GM23338 (cell line): ENCODE data around the gene TENM3. TPM values are rescaled to one million over a fixed set of nuclear protein-coding genes. Genes with fewer than 3 reads are reported as not detected.

Source experiments
- ATAC-seq: fragments of 200-7000 bp; cut with Tn5 transposase; 3 replicates; pipeline ENCODE4 v1.9.1; 2020
- DNase-seq: peaks from one replicate; pipeline ENCODE4 v3.0.0-alpha.2; 2015; ENCODE audit warnings: low spot score
- H2AFZ ChIP-seq: fragments of 200-600 bp; sonication (generic); 2 replicates; pipeline ENCODE4 v1.8.0; 2016; ENCODE audit warnings: antibody characterized with exemption, mild to moderate bottlenecking, moderate library complexity
- H3F3A ChIP-seq: fragments of 200-600 bp; sonication (generic); replicated peaks from 2 replicates; pipeline ENCODE4 v1.8.0; 2017; ENCODE audit warnings: antibody characterized with exemption, mixed run types, low read depth
- H3K27ac ChIP-seq: fragments of 200-600 bp; sonication (generic); 2 replicates; pipeline ENCODE4 v1.6.1; 2016; ENCODE audit warnings: low read depth
- H3K27me3 ChIP-seq: fragments of 200-600 bp; sonication (generic); 2 replicates; pipeline ENCODE4 v1.8.0; 2016; ENCODE audit warnings: mild to moderate bottlenecking, mixed run types, moderate library complexity; ENCODE audit not compliant: insufficient read depth
- H3K36me3 ChIP-seq: fragments of 200-600 bp; sonication (generic); 2 replicates; pipeline ENCODE4 v1.8.0; 2016; ENCODE audit warnings: mild to moderate bottlenecking; ENCODE audit not compliant: insufficient read depth
- H3K4me1 ChIP-seq: fragments of 200-600 bp; sonication (generic); 2 replicates; pipeline ENCODE4 v1.8.0; 2016; ENCODE audit warnings: mild to moderate bottlenecking, moderate library complexity; ENCODE audit not compliant: insufficient read depth
- H3K4me2 ChIP-seq: fragments of 200-600 bp; sonication (generic); 2 replicates; pipeline ENCODE4 v1.7.1; 2017; ENCODE audit warnings: mixed run types
- H3K4me3 ChIP-seq: fragments of 200-600 bp; sonication (generic); 2 replicates; pipeline ENCODE4 v1.6.1; 2016; ENCODE audit warnings: mixed run types
- H3K79me2 ChIP-seq: fragments of 200-600 bp; sonication (generic); replicated peaks from 2 replicates; pipeline ENCODE4 v1.8.0; 2017; ENCODE audit warnings: mild to moderate bottlenecking; ENCODE audit not compliant: insufficient read depth
- H3K9me2 ChIP-seq: fragments of 200-600 bp; sonication (generic); 2 replicates; pipeline ENCODE4 v1.8.0; 2017; ENCODE audit not compliant: insufficient read depth
- H4K20me1 ChIP-seq: fragments of 200-600 bp; sonication (generic); replicated peaks from 2 replicates; pipeline ENCODE4 v1.8.0; 2017; ENCODE audit warnings: mild to moderate bottlenecking; ENCODE audit not compliant: insufficient read depth
- H3K27ac Mint-ChIP-seq: 2 replicates; pipeline ENCODE4 v1.8.0; 2020; ENCODE audit warnings: inconsistent platforms, mild to moderate bottlenecking, moderate library complexity, mixed read lengths
- H3K27me3 Mint-ChIP-seq: 3 replicates; pipeline ENCODE4 v1.8.0; 2022; ENCODE audit warnings: low read depth, mild to moderate bottlenecking, moderate library complexity, mixed read lengths, inconsistent platforms; ENCODE audit not compliant: insufficient read depth, poor library complexity
- H3K36me3 Mint-ChIP-seq: 3 replicates; pipeline ENCODE4 v1.8.0; 2021; ENCODE audit warnings: low read depth, mild to moderate bottlenecking, inconsistent platforms, moderate library complexity, mixed read lengths
- H3K4me1 Mint-ChIP-seq: 3 replicates; pipeline ENCODE4 v1.8.0; 2020; ENCODE audit warnings: mild to moderate bottlenecking, inconsistent platforms, mixed read lengths
- H3K4me3 Mint-ChIP-seq: 3 replicates; pipeline ENCODE4 v1.8.0; 2021; ENCODE audit warnings: moderate library complexity, mild to moderate bottlenecking, inconsistent platforms, mixed read lengths
- H3K9me3 Mint-ChIP-seq: 3 replicates; pipeline ENCODE4 v1.8.0; 2020; ENCODE audit warnings: moderate library complexity, mild to moderate bottlenecking, inconsistent platforms, mixed read lengths
- CREB1 ChIP-seq: fragments of 250-450 bp; sonication (Bioruptor Pico); IDR thresholded peaks from 2 replicates; pipeline ENCODE4 v1.5.0; 2020; ENCODE audit warnings: low read depth, mild to moderate bottlenecking, moderate library complexity
- CTCF ChIP-seq, 2 experiments: fragments of 200-600 bp in 1 of 2; sonication (generic) in 1 of 2; conservative IDR thresholded peaks; 2 replicates each; pipeline versions ENCODE4 v1.5.1 to v1.6.1; 2016 to 2017; ENCODE audit warnings: antibody characterized with exemption in 2 of 2, low read depth in 2 of 2, mild to moderate bottlenecking in 2 of 2, moderate library complexity in 1 of 2
- EZH2 ChIP-seq: fragments of 200-600 bp; sonication (generic); IDR thresholded peaks from one replicate; pipeline ENCODE4 v1.8.0; 2017; ENCODE audit warnings: antibody characterized with exemption, mild to moderate bottlenecking, low read depth; ENCODE audit not compliant: unreplicated experiment
- JUNB ChIP-seq: IDR thresholded peaks from one replicate; pipeline ENCODE4 v1.6.1; 2016; ENCODE audit warnings: antibody characterized with exemption; ENCODE audit not compliant: unreplicated experiment
- POLR2AphosphoS5 ChIP-seq: IDR thresholded peaks from 2 replicates; pipeline ENCODE4 v1.6.1; 2016; ENCODE audit warnings: antibody characterized with exemption, low read depth
- REST ChIP-seq: IDR thresholded peaks from one replicate; pipeline ENCODE4 v1.6.1; 2018; ENCODE audit warnings: antibody characterized with exemption; ENCODE audit not compliant: unreplicated experiment
- ZNF114 ChIP-seq: fragments of 250-450 bp; sonication (Bioruptor Pico); IDR thresholded peaks from 2 replicates; pipeline ENCODE4 v1.5.0; 2020; ENCODE audit warnings: mild to moderate bottlenecking, moderate library complexity
- ZNF331 ChIP-seq: fragments of 250-450 bp; sonication (Bioruptor Pico); IDR thresholded peaks from 2 replicates; pipeline ENCODE4 v1.5.0; 2020; ENCODE audit warnings: low read depth, mild to moderate bottlenecking, moderate library complexity
- polyA plus RNA-seq: library from polyadenylated mRNA; unstranded; fragments of >200 nt; fragmentation: Nextera tagmentation; extraction: Ambion mirVana; gene quantifications from 2 replicates; pipeline ENCODE4 v1.2.1, GENCODE V29; 2016
- total RNA-seq: library from RNA; depleted of rRNA; stranded (reverse); fragments of >200 nt; shearing (Covaris generic); gene quantifications from 2 replicates; pipeline ENCODE4 v1.2.3, GENCODE V29; 2014

Gene TENM3
- total and polyA plus RNA-seq, 2 experiments from 2014 or later = 22.2 to 128 TPM

- H3K4me3 Mint-ChIP-seq = no peak overlapping the region
- Histone ChIP-seq H3K79me2 (no peaks in the 10 kb centered on the region), H3F3A (peaks cover 4% of the 10 kb centered on the region; the same call in 1 of the 2 replicates), H3K27me3 (no peaks in the 10 kb centered on the region), H4K20me1 (no peaks in the 10 kb centered on the region), H3K36me3 (no peaks in the 10 kb centered on the region), H3K4me2 (no peak overlapping the region), H3K4me3 (no peak overlapping the region), H2AFZ (no peak overlapping the region), H3K4me1 (peaks cover 27% of the 10 kb centered on the region), H3K9me2 (no peaks in the 10 kb centered on the region), H3K27ac (no peak overlapping the region)
- no peaks in the 10 kb centered on the region for H3K9me3 Mint-ChIP-seq
- H3K36me3 Mint-ChIP-seq = no peaks in the 10 kb centered on the region
- 0 out of 2 replicates have a peak overlapping the region, but pooled peaks have one; percentile 1 for H3K27ac Mint-ChIP-seq
- TF ChIP-seq POLR2AphosphoS5 (no peak), REST (no peak), CREB1 (CRISPR knock-in tag) (no peak), ZNF331 (CRISPR knock-in tag) (no peak)
- peaks cover 1% of the 10 kb centered on the region for H3K27me3 Mint-ChIP-seq
- no peak for DNase-seq
- peaks cover 54% of the 10 kb centered on the region for H3K4me1 Mint-ChIP-seq
- ATAC-seq = no peak
Measured at GRCh38 chr4:182344968-182345367, 101.8 kb downstream of the TENM3 start.

GRCh38 chr4:182346250-182346649 is 103.0 kb downstream of the TENM3 start:
- no peaks in the 10 kb centered on the region for H3K79me2 ChIP-seq
- Mint-ChIP-seq H3K27ac (peak overlapping the region; percentile 68; the same call in 1 of the 2 replicates), H3K4me3 (no peak overlapping the region), H3K36me3 (no peaks in the 10 kb centered on the region), H3K27me3 (peaks cover 1% of the 10 kb centered on the region), H3K4me1 (peaks cover 53% of the 10 kb centered on the region), H3K9me3 (no peaks in the 10 kb centered on the region)
- H3K27ac ChIP-seq = no peak overlapping the region
- H3F3A ChIP-seq = peaks cover 4% of the 10 kb centered on the region; the same call in 1 of the 2 replicates
- H3K36me3 ChIP-seq = no peaks in the 10 kb centered on the region
- peaks cover 26% of the 10 kb centered on the region for H3K4me1 ChIP-seq
- TF ChIP-seq ZNF331 (CRISPR knock-in tag) (no peak), EZH2 (no peak), ZNF114 (CRISPR knock-in tag) (no peak), CTCF (conservative IDR thresholded peaks at IDR 0.05; ENCODE audit: low read depth in 2 of 2) (no peak), JUNB (no peak), POLR2AphosphoS5 (no peak)
- no peak overlapping the region for H2AFZ ChIP-seq
- no peak overlapping the region for H3K4me2 ChIP-seq
- no peak overlapping the region for H3K4me3 ChIP-seq
- H3K27me3 ChIP-seq = no peaks in the 10 kb centered on the region
- ATAC-seq (peak; percentile 34; the same call in 2 of the 3 replicates), DNase-seq (no peak)
- no peaks in the 10 kb centered on the region for H4K20me1 ChIP-seq
- no peaks in the 10 kb centered on the region for H3K9me2 ChIP-seq
